ENCODE data around the gene WT1.

WT1 gene

GRCh38 chr11:32438346-32438865 lies 3.1 kb upstream of the WT1 start:
- no peak for DNase-seq (ENCODE audit: low spot score)

DNA sequence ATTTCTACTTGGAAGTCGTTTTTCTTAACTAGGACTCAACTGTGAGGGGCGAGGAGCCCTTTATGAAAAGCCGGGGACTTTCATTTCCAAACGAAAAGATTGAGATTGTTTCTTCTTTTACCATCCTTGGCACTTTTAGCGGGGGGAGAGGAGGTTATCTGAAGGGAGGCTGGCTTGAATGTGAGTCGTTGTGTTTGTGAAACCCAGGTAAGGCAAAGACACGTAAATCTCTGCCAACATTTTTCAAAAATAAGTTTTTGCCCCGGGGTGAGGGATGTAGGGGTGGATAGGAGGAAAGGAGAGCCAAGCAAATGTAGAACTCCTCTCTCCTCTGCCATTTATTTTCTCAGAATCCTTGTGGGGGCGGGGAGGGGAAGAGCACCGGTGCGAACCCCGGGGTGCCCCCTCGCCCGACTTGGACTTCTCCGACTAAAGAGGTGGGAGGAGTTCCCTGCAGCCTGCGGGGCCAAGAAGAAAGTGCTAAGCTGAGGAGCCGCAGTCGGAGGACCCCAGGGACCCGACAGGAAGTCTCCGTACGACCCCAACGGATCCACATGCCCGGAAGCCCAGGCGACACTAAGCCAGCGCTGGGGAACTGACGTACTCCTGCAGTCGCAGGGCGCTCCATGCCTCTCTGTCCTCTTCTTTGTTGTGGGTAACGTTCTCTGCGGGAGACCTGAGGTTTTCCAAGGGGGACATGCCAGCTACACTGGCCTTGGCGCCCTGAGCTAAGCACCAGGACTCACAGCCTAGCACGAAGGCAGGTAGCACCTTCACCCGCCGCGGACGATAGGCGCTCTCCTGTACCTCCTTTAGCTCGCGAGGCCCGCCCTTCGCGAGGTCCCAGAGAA lies 2.4 kb upstream of the WT1 start:
- DNase-seq (ENCODE audit: low spot score): no peak

DNA sequence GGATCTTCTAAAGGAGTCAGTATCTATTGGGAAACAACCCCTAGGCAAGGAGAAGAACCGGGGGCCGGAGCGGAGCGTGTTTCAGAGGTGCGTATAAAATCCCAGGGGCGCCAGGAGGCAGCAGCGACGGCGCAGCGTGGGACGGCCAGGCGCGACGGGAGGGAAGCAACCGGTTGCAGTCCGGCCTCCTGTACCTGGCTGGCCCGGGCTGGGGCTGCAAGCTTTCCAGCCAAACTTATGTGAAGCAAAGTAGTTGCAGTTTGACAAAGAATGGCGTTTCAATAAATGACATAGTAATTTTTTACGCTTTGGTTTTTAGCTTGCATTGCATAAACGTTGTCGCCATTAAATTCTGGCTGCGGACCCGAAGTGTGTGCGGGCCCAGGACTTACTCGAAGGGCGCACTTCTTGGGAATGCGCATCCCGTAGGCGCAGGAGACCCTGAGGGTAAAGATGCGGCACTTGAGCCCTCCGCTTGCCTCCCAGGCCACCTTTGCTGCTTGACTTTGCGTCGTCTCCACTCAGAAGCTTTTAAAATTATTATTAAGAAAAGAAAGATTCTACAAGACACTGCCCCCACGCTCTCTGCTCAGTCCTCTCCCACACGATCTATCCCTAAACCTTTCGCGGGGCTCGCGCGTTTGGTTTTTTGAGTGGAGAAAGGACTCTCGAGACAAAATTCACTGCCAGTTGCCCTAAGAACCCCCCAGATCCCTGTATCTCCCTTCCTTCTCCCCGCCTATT lies 1.6 kb upstream of the WT1 start:
- DNase-seq (ENCODE audit: low spot score): no peak

- DNase-seq (ENCODE audit: low spot score): no peak
Observed at GRCh38 chr11:32435942-32436750, 807 bp upstream of the WT1 start.

DNA sequence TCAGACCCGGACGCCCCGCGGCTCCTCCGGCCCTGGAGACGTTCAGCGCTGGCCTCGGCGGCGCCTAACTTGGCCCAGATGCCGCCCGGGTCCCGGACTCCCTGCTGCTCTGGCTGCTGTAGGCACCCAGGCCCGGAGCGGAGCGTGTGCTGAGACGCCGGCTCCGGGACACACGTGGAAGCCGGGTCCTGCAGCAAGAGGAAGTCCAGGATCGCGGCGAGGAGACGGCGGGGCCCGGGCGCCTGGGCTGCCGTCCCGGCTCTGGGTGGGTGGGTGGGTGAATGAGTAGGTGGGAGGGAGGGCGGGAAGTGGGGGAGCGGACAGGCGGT lies 223 bp downstream of the WT1 start:
- DNase-seq (ENCODE audit: low spot score): no peak

- no peak for DNase-seq (ENCODE audit: low spot score)
Observed at GRCh38 chr11:32434356-32435151, 785 bp downstream of the WT1 start.

DNA sequence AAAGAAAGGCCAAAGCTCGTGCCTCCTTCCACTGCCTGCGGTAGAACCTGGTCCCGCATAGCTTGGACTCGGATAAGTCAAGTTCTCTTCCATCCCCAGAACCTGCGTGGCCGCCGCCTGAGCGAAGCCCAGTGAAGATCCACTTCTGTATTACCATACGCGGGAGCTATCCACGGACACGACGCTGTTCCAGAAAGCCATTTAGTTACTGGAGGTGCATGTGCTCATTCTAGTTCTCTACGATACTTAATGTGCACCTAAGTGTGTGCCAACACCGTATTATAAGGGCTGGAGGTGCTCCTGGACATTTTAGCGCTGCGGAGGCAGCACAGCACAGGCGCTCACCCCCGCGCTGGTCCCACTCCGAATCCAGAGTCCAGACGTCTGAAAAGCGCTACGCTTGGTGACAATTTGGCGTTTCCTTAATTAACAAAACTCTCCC lies 1.4 kb downstream of the WT1 start:
- DNase-seq (ENCODE audit: low spot score): no peak

GRCh38 chr11:32433101-32433913 lies 2.0 kb downstream of the WT1 start:
- no peak for DNase-seq (ENCODE audit: low spot score)

- DNase-seq (ENCODE audit: low spot score): no peak
Observed at GRCh38 chr11:32432565-32432964, 2.8 kb downstream of the WT1 start.

GRCh38 chr11:32430568-32431381 lies 4.6 kb downstream of the WT1 start:
- no peak for DNase-seq (ENCODE audit: low spot score)

DNA sequence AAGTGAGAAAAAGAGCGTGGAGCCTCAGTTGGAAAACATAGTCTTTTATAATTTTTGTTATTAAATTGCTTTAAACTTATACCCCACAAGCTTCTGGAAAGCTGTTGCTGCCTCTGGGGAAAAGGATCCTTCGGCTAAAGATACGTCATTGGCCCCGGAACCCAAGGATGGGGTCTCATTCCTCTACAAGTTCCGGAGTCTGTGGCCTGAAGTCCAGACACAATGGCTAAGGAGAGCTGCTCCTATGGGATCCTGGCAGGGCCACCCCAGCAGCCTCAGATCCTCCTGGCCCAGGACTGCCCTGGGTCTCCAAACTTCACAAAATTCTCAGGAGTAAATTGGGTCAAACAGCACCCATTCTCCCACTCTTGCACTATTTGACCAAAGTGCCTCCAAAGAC lies 5.9 kb downstream of the WT1 start:
- no peak for DNase-seq (ENCODE audit: low spot score)

- no peak for DNase-seq (ENCODE audit: low spot score)
Observed at GRCh38 chr11:32428665-32429303, 6.6 kb downstream of the WT1 start.

DNA sequence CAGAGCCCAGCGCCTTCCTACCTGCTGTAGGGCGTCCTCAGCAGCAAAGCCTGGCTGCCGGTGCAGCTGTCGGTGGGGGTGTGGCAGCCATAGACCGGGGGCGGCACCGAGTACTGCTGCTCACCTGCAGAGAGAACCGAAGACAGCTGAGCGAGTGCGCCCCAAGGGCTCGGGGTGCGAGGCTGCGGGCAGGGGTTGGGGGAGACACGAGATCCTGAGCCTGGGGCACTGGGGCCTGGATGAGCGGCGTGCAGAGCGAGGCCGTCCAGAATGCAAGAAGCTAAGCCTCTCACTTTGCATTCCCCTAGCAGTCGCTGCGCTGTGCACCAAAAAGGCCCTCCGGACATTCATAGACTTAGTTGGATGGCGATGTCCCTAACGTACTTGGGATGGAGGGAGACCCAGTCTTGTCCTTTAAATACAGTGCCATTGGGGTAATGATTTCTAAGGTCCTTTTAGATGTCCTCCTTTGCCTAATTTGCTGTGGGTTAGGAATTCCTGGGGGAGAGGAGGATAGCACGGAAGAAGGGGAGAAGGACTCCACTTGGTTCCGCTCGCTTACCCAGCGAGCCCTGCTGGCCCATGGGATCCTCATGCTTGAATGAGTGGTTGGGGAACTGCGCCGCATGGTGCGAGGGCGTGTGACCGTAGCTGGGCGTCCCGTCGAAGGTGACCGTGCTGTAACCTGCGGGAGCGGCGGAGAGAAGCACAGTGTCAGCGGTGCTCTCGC lies 7.2 kb downstream of the WT1 start:
- no peak for DNase-seq (ENCODE audit: low spot score)

DNA sequence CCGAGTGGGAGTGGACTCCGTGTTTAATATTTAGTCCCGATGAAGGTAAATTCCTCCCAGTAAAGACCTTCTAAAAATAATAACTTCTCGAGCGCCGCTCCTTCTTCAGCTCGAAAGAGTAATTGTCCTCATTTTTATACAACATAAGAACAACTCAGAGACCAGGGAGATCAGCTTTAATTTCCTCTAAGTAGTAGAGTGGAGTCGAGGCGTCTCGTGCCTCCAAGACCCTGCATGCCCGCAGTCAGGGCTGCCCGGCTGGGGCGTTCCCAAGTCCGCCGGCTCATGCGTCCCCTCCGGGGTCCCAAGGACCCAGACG lies 7.8 kb downstream of the WT1 start:
- DNase-seq (ENCODE audit: low spot score): no peak

DNA sequence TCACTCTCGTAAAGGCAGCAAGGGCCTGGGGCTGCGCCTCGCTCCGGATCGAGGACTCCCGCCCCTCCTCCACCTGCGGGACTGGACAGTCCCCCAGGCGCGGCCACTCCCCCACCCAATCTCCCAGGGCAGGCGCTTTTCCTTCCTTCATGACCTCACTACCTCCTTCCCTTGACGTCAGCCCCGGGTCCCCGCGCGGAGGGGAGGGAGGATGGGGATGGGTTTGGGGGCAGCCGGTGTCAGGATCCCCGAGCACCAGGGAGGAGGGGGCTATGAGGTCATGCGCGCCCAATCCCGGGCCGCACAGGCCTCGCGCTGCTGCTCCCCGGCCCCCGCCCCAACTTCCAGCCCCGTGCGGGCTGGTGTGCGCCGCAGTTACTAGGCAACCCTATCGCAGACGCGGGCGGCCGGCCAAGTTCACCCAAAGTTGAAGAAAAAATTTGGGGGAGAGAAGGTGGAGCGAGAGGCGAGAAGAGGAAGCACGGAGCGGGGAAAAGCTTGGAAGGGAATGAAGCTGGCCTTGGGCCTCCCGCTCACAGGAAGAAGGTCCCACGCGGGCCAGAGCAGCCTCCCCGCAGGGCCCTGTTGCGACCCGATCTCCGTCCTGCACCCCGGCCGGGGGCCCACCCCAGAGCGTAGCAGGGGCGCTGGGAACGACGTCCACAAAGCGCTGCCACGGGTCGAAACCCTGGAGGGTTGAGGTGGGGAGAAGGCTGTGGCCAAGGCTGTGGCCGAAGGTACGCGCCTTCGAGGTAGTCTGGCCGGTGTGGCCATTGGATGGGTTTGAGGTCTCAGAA lies 8.3 kb downstream of the WT1 start:
- DNase-seq (ENCODE audit: low spot score): no peak

- no peak for DNase-seq (ENCODE audit: low spot score)
Observed at GRCh38 chr11:32426192-32426591, 9.1 kb downstream of the WT1 start.

DNA sequence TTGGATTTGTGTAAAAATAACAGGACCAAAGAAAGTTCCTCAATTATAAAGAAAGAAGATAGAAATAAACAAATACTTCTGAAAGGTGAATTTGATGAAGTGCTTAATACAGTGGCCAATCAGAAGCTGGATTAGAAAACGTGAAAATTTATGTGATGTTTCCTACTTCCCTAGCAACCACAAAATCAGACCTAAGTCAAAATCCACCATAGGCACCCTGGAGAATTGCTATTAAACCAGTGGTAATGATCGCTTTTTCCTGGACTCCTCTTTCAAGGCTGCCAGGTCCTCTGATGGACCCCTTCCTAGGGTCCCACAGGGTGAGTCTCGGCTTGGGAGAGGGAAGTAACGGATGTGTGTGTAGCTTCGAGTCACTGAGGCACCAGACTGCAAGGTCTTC lies 9.6 kb downstream of the WT1 start:
- DNase-seq (ENCODE audit: low spot score): no peak

DNA sequence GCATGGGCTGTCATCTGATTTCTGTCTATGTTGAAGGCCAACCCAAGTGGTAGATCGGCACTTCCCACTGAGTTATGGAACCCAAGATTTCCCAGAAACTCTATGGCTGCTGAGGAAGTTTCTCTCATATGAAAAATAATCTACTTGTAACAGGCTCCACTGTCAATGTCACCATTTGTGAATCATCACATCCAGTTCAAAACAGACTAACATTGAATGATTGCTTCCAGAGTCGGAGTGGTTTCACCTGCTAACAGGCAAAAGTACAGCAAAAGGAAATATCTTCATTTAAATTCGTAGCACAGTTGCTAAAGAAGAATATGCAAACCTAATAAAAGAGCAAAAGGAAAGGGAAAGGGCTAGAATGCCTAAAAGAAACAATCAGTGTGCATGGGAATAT lies 12.8 kb downstream of the WT1 start:
- DNase-seq (ENCODE audit: low spot score): no peak
